SK-N-SH (cell line): ENCODE measurements around the gene CADPS2.

Source experiments
- CHD2 ChIP-seq: fragments of 150-350 bp; IDR thresholded peaks from 2 replicates; pipeline ENCODE4 v1.6.1; 2018; ENCODE audit warnings: low read length; ENCODE audit not compliant: partially characterized antibody
- EZH2phosphoT487 ChIP-seq: fragments of 200-600 bp; sonication (generic); IDR thresholded peaks from 2 replicates; pipeline ENCODE4 v1.6.1; 2017; ENCODE audit warnings: low read depth, mixed run types, mild to moderate bottlenecking, antibody characterized with exemption, moderate library complexity, borderline replicate concordance
- FOXM1 ChIP-seq: IDR thresholded peaks from 2 replicates; pipeline ENCODE4 v1.4.0; 2012; ENCODE audit warnings: low read depth, mild to moderate bottlenecking
- POLR2AphosphoS5 ChIP-seq: IDR thresholded peaks from 2 replicates; pipeline ENCODE4 v1.6.1; 2012; ENCODE audit warnings: low read depth, low read length
- RAD21 ChIP-seq: IDR thresholded peaks from 2 replicates; pipeline ENCODE4 v1.6.1; 2012; ENCODE audit warnings: mild to moderate bottlenecking, low read length
- RFX5 ChIP-seq: IDR thresholded peaks from 2 replicates; pipeline ENCODE4 v1.6.1; 2012; ENCODE audit warnings: mild to moderate bottlenecking, improper control_type of control experiment, low read length
- SIN3A ChIP-seq: IDR thresholded peaks from 2 replicates; pipeline ENCODE4 v1.6.1; 2012; ENCODE audit warnings: low read depth, mild to moderate bottlenecking, low read length, moderate library complexity, borderline replicate concordance
- SMC3 ChIP-seq: IDR thresholded peaks from 2 replicates; pipeline ENCODE4 v1.6.1; 2012; ENCODE audit warnings: low read depth, low read length, improper control_type of control experiment
- TCF12 ChIP-seq: IDR thresholded peaks from 2 replicates; pipeline ENCODE4 v1.4.0; 2012
- TF ChIP-seq, protein P1 (sequence below): fragments of 200-600 bp; sonication (generic); IDR thresholded peaks from 2 replicates; pipeline ENCODE4 v1.6.1; 2017; ENCODE audit warnings: antibody characterized with exemption, mild to moderate bottlenecking, moderate library complexity

DNA sequence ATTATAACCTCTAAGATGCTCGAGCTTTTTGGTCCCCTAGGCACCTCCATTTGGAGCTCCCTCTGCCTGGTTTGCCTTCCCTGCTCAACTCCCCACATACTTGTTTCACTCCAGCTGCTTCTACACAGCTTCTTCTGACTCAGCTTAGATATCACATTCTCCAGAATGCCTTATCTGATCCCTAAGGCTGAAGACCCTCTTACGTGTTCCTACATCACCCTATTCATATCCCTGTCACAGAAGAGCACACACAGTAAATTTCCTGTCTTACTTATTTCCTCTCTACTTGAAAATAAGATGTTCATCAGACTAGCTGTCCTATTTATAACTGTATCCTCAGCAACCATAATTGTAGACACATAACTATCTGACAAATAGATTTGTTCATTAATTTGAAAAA, 122.2 kb downstream of the CADPS2 start:
- TF ChIP-seq POLR2AphosphoS5 (no peak), RFX5 (no peak), RAD21 (no peak), FOXM1 (no peak), EZH2phosphoT487 (no peak), CHD2 (no peak), SIN3A (no peak), SMC3 (no peak), TCF12 (no peak)
- TF ChIP-seq, protein P1, sequence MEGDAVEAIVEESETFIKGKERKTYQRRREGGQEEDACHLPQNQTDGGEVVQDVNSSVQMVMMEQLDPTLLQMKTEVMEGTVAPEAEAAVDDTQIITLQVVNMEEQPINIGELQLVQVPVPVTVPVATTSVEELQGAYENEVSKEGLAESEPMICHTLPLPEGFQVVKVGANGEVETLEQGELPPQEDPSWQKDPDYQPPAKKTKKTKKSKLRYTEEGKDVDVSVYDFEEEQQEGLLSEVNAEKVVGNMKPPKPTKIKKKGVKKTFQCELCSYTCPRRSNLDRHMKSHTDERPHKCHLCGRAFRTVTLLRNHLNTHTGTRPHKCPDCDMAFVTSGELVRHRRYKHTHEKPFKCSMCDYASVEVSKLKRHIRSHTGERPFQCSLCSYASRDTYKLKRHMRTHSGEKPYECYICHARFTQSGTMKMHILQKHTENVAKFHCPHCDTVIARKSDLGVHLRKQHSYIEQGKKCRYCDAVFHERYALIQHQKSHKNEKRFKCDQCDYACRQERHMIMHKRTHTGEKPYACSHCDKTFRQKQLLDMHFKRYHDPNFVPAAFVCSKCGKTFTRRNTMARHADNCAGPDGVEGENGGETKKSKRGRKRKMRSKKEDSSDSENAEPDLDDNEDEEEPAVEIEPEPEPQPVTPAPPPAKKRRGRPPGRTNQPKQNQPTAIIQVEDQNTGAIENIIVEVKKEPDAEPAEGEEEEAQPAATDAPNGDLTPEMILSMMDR = no peak
